H1 (cell line): ENCODE results near the gene RAB34. TPM values are rescaled to one million over a fixed set of nuclear protein-coding genes. Genes with fewer than 3 reads are reported as not detected.
A peak's percentile ranks its signal among the peaks of the same experiment; 100 is the strongest.

Experiments
- ATF3 ChIP-seq: IDR thresholded peaks from 2 replicates; pipeline ENCODE4 v1.6.1; 2011; ENCODE audit warnings: low read depth, mild to moderate bottlenecking, low read length; ENCODE audit not compliant: insufficient read depth
- BACH1 ChIP-seq: IDR thresholded peaks from 2 replicates; pipeline ENCODE4 v1.6.1; 2012; ENCODE audit warnings: low read length, improper control_type of control experiment
- BCL11A ChIP-seq, 2 experiments: IDR thresholded peaks; one replicate each; pipeline ENCODE4 v1.6.1; 2011; ENCODE audit warnings: low read depth in 2 of 2, low read length in 2 of 2, mild to moderate bottlenecking in 2 of 2
- CREB1 ChIP-seq: IDR thresholded peaks from 2 replicates; pipeline ENCODE4 v1.6.1; 2012; ENCODE audit warnings: inconsistent platforms
- E2F6 ChIP-seq: IDR thresholded peaks from 2 replicates; pipeline ENCODE4 v1.6.1; 2012; ENCODE audit warnings: inconsistent platforms
- EGR1 ChIP-seq: IDR thresholded peaks from 2 replicates; pipeline ENCODE4 v1.6.1; 2011; ENCODE audit warnings: low read depth, low read length, borderline replicate concordance
- EP300 ChIP-seq, 2 experiments: IDR thresholded peaks; 1 replicate in 1 of 2; 2 replicates in 1 of 2; pipeline ENCODE4 v1.6.1; 2011 to 2012; ENCODE audit warnings: low read depth in 2 of 2, low read length in 2 of 2, mild to moderate bottlenecking in 2 of 2, borderline replicate concordance in 1 of 2, inconsistent platforms in 1 of 2, moderate library complexity in 1 of 2
- EZH2 ChIP-seq: fragments of 200-600 bp; sonication (generic); IDR thresholded peaks from 2 replicates; pipeline ENCODE4 v1.7.1; 2012; ENCODE audit warnings: low read depth, mild to moderate bottlenecking, moderate library complexity, low read length, inconsistent platforms; ENCODE audit not compliant: severe bottlenecking
- GABPA ChIP-seq: IDR thresholded peaks from 2 replicates; pipeline ENCODE4 v1.6.1; 2011; ENCODE audit warnings: mild to moderate bottlenecking, low read length, moderate library complexity, borderline replicate concordance; ENCODE audit not compliant: insufficient read depth
- PHF8 ChIP-seq: fragments of 200-600 bp; sonication (generic); conservative IDR thresholded peaks from 2 replicates; pipeline ENCODE4 v1.7.1; 2012; ENCODE audit warnings: low read depth, mild to moderate bottlenecking, inconsistent platforms, low read length, moderate library complexity
- POLR2A ChIP-seq, 2 experiments: IDR thresholded peaks; 1 replicate in 1 of 2; 2 replicates in 1 of 2; pipeline ENCODE4 v1.6.1; 2011; ENCODE audit warnings: low read depth in 2 of 2, low read length in 2 of 2, mild to moderate bottlenecking in 2 of 2; ENCODE audit errors: control extremely low read depth in 1 of 2
- POLR2AphosphoS5 ChIP-seq: IDR thresholded peaks from 2 replicates; pipeline ENCODE4 v1.6.1; 2011; ENCODE audit warnings: low read depth, low read length
- POU5F1 ChIP-seq: IDR thresholded peaks from 2 replicates; pipeline ENCODE4 v1.6.1; 2011; ENCODE audit warnings: low read depth, mild to moderate bottlenecking, low read length, moderate library complexity
- RAD21 ChIP-seq, 2 experiments: IDR thresholded peaks in 1 of 2; conservative IDR thresholded peaks in 1 of 2; 2 replicates each; pipeline ENCODE4 v1.6.1; 2011; ENCODE audit warnings: low read depth in 2 of 2, low read length in 2 of 2, improper control_type of control experiment in 1 of 2, inconsistent platforms in 1 of 2, mild to moderate bottlenecking in 1 of 2, moderate library complexity in 1 of 2
- RBBP5 ChIP-seq: IDR thresholded peaks from 2 replicates; pipeline ENCODE4 v1.7.1; 2012; ENCODE audit warnings: low read depth, mild to moderate bottlenecking, inconsistent platforms, low read length, moderate library complexity, borderline replicate concordance
- RFX5 ChIP-seq: IDR thresholded peaks from 2 replicates; pipeline ENCODE4 v1.6.1; 2011; ENCODE audit warnings: low read depth, low read length, improper control_type of control experiment, borderline replicate concordance
- SAP30 ChIP-seq: fragments of 300-600 bp; sonication (generic); IDR thresholded peaks from 2 replicates; pipeline ENCODE4 v1.7.1; 2012; ENCODE audit warnings: low read length, moderate library complexity, mild to moderate bottlenecking, inconsistent platforms; ENCODE audit not compliant: insufficient read depth, insufficient replicate concordance
- SIN3A ChIP-seq, 2 experiments: IDR thresholded peaks in 1 of 2; conservative IDR thresholded peaks in 1 of 2; 2 replicates each; pipeline ENCODE4 v1.6.1; 2011 to 2012; ENCODE audit warnings: low read length in 2 of 2, improper control_type of control experiment in 1 of 2, low read depth in 1 of 2, mild to moderate bottlenecking in 1 of 2
- SIX5 ChIP-seq: IDR thresholded peaks from 2 replicates; pipeline ENCODE4 v1.6.1; 2011; ENCODE audit warnings: mild to moderate bottlenecking, low read depth, low read length
- SP2 ChIP-seq: IDR thresholded peaks from 2 replicates; pipeline ENCODE4 v1.6.1; 2012; ENCODE audit warnings: mild to moderate bottlenecking, low read length, inconsistent platforms
- TEAD4 ChIP-seq: IDR thresholded peaks from 2 replicates; pipeline ENCODE4 v1.6.1; 2012; ENCODE audit warnings: low read depth, low read length, inconsistent platforms, mixed read lengths
- polyA plus RNA-seq, 7 experiments: library from polyadenylated mRNA; depleted of rRNA in 3 of 7; stranded (reverse) in 5 of 7; unstranded in 2 of 7; fragments of >200 nt in 5 of 7; fragments of 200-250 nt in 2 of 7; gene quantifications; 1 replicate in 5 of 7; 2 replicates in 1 of 7; 4 replicates in 1 of 7; pipeline versions ENCODE4 v1.2.1 to v1.2.3, GENCODE V29; 2011 to 2013; ENCODE audit warnings: missing spikeins in 2 of 7, mixed read lengths in 2 of 7
- total RNA-seq: library from RNA; stranded (reverse); fragmentation: NEBNext Ultra II Directional; extraction: Animal tissue kit (Norgen Biotek cat#: 25700); gene quantifications from 2 replicates; pipeline ENCODE4 v1.2.1, GENCODE V29; 2021

The RAB34 gene
- total and polyA plus RNA-seq, 2 of the 8 experiments (the other 6 are each of a cell fraction or from before 2014, with no cell fraction given), result 237 to 305 TPM

GRCh38 chr17:28728364-28729200, 10.9 kb upstream of the RAB34 start, which contains the start of gene NEK8 (continued):
- TF ChIP-seq EP300 (IDR thresholded peaks at IDR 0.05; ENCODE audit: borderline replicate concordance in 1 of 2, low read depth in 2 of 2, low read length in 2 of 2) (no peak), E2F6 (no peak), ATF3 (no peak), RAD21 (IDR thresholded peaks at IDR 0.05 in 1 of 2, conservative IDR thresholded peaks at IDR 0.05 in 1 of 2; ENCODE audit: low read depth in 2 of 2, low read length in 2 of 2) (no peak), POU5F1 (no peak), TEAD4 (no peak), PHF8 (no peak; the same call in none of the 2 replicates), RFX5 (no peak), EGR1 (no peak; the same call in 1 of the 2 replicates), SP2 (no peak), SIN3A (conservative IDR thresholded peaks at IDR 0.05 in 1 of 2, IDR thresholded peaks at IDR 0.05 in 1 of 2; ENCODE audit: low read depth in 1 of 2, low read length in 2 of 2) (peak in 1 of 2 experiments; percentile 40; a peak in 1 of 4 replicates), BCL11A (IDR thresholded peaks at IDR 0.05; ENCODE audit: low read depth in 2 of 2, low read length in 2 of 2) (no peak), EZH2 (no peak), BACH1 (peak; percentile 78; the same call in 1 of the 2 replicates), POLR2A (IDR thresholded peaks at IDR 0.05; ENCODE audit: control extremely low read depth in 1 of 2, low read depth in 2 of 2, low read length in 2 of 2) (peak in 1 of 2 experiments; percentile 69; a peak in 1 of 3 replicates), GABPA (0 out of 2 replicates have a peak, but pooled peaks have one; percentile 20), POLR2AphosphoS5 (peak; percentile 64; the same call in 1 of the 2 replicates), RBBP5 (0 out of 2 replicates have a peak, but pooled peaks have one; percentile 10), SIX5 (no peak), CREB1 (0 out of 2 replicates have a peak, but pooled peaks have one; percentile 9), SAP30 (peak; percentile 36)
